Breast epithelium (tissue), 4 donors: ENCODE results near the gene SPRR4. TPM values are rescaled to one million over a fixed set of nuclear protein-coding genes. Genes with fewer than 3 reads are reported as not detected.
"Not testable (repeated sequence)": the region's sequence is repeated elsewhere in the genome, so short reads cannot be mapped to it uniquely, and the experiment has no call there.

ENCODE experiments used
- DNase-seq, 2 donors: peaks; one replicate each; pipeline ENCODE4 v3.0.0-alpha.2; 2019; ENCODE audit warnings: low spot score in 2 of 2
- H3K27ac ChIP-seq, 2 donors: fragments of 200-600 bp; sonication (generic) in 1 of 2; one replicate each; pipeline ENCODE4 v1.5.1; 2016 to 2019; ENCODE audit warnings: mild to moderate bottlenecking in 1 of 2
- H3K27me3 ChIP-seq, 2 donors: fragments of 200-600 bp; sonication (generic) in 1 of 2; one replicate each; pipeline versions ENCODE4 v1.5.1 to v1.6.0; 2017 to 2019; ENCODE audit warnings: control low read depth in 1 of 2, mild to moderate bottlenecking in 1 of 2
- H3K36me3 ChIP-seq: fragments of 200-600 bp; one replicate; pipeline ENCODE4 v1.5.1; 2019
- H3K4me1 ChIP-seq, 2 donors: fragments of 200-600 bp; sonication (generic); one replicate each; pipeline ENCODE4 v1.5.1; 2016 to 2019; ENCODE audit warnings: control low read depth in 1 of 2
- H3K4me3 ChIP-seq, 3 donors: fragments of 200-600 bp; sonication (generic); 1 replicate in 2 of 3; 2 replicates in 1 of 3; pipeline ENCODE4 v1.5.1; 2016 to 2019; ENCODE audit warnings: mild to moderate bottlenecking in 3 of 3, moderate library complexity in 2 of 3
- H3K9me3 ChIP-seq, 2 donors: fragments of 200-600 bp; sonication (generic) in 1 of 2; one replicate each; pipeline ENCODE4 v1.5.1; 2016 to 2019; ENCODE audit warnings: control low read depth in 1 of 2
- CTCF ChIP-seq, 3 donors: fragments of 450-650 bp; IDR thresholded peaks; one replicate each; pipeline ENCODE4 v1.5.1; 2016 to 2017; ENCODE audit warnings: antibody characterized with exemption in 3 of 3, mild to moderate bottlenecking in 3 of 3, moderate library complexity in 3 of 3
- POLR2A ChIP-seq: fragments of 450-650 bp; IDR thresholded peaks from one replicate; pipeline ENCODE4 v1.6.1; 2016; ENCODE audit warnings: antibody characterized with exemption, mild to moderate bottlenecking, moderate library complexity
- POLR2AphosphoS5 ChIP-seq, 3 donors: sonication (generic); formaldehyde crosslinking; IDR thresholded peaks; one replicate each; pipeline ENCODE4 v1.6.1; 2017; ENCODE audit warnings: antibody characterized with exemption in 3 of 3
- intact Hi-C: fragments of 100-400 bp; cut with DNase I; formaldehyde crosslinking; loops from one replicate; pipeline ENCODE4 v1.15.1; 2023; ENCODE audit warnings: low total_unique reads
- total RNA-seq, 3 donors: library from RNA; depleted of rRNA; stranded (reverse); fragments of >200 nt; gene quantifications; one replicate each; pipeline ENCODE4 v1.1.0, GENCODE V29; 2016

The SPRR4 gene
- total RNA-seq, 3 donors from 2014 or later, result not detected

- no peaks in the 10 kb centered on the region for H3K27me3 ChIP-seq
- H3K4me3 ChIP-seq, result no peak overlapping the region
- H3K9me3 ChIP-seq, result peaks cover 0 to 4% of the 10 kb centered on the region in 2 donors
- TF ChIP-seq CTCF (IDR thresholded peaks at IDR 0.05) (no peak), POLR2AphosphoS5 (IDR thresholded peaks at IDR 0.05) (no peak), POLR2A (no peak)
- DNase-seq, result no peak
- H3K27ac ChIP-seq, result no peak overlapping the region
- intact Hi-C loops, result no loop called here
- no peaks in the 10 kb centered on the region for H3K4me1 ChIP-seq
- no peaks in the 10 kb centered on the region for H3K36me3 ChIP-seq
Measured at GRCh38 chr1:153000294-153000693, 29.8 kb downstream of the SPRR4 start.

GRCh38 chr1:153001382-153001781 is 30.9 kb downstream of the SPRR4 start, which contains the start of gene SPRR3:
Gene SPRR3 (plus strand): TSS chr1:153001749. CDS start chr1:153003021, 1,272 bp downstream.
- no peaks in the 10 kb centered on the region for H3K36me3 ChIP-seq
- H3K9me3 ChIP-seq, result no peaks in the 10 kb centered on the region
- H3K4me3 ChIP-seq, result no peak within 1 kb of the TSS
- intact Hi-C loops, result no loop called here
- H3K4me1 ChIP-seq, result no peaks in the 10 kb centered on the region
- TF ChIP-seq POLR2AphosphoS5 (IDR thresholded peaks at IDR 0.05) (no peak), CTCF (IDR thresholded peaks at IDR 0.05) (no peak), POLR2A (no peak)
- H3K27me3 ChIP-seq, result no peaks in the 10 kb centered on the region
- no peak for DNase-seq
- H3K27ac ChIP-seq, result no peak within 1 kb of the TSS

GRCh38 chr1:153011235-153011758 is 40.8 kb downstream of the SPRR4 start:
- intact Hi-C loops, DNase-seq, H3K36me3 ChIP-seq, H3K27ac ChIP-seq, H3K9me3 ChIP-seq, H3K4me3 ChIP-seq, H3K27me3 ChIP-seq, H3K4me1 ChIP-seq: not testable (repeated sequence)

- DNase-seq, H3K27ac ChIP-seq, H3K4me1 ChIP-seq, intact Hi-C loops, H3K9me3 ChIP-seq, H3K27me3 ChIP-seq, H3K4me3 ChIP-seq, H3K36me3 ChIP-seq: not testable (repeated sequence)
Measured at GRCh38 chr1:153021829-153022228, 51.4 kb downstream of the SPRR4 start.

Other genes with a start within 250 kb of the SPRR4 start
- not detected for gene KPRP, start 212.6 kb upstream of the SPRR4 start, total RNA-seq
- gene LCE1F, start 195.5 kb upstream of the SPRR4 start, total RNA-seq, result not detected
- gene LCE1E, start 184.4 kb upstream of the SPRR4 start, total RNA-seq, result not detected
- not detected for gene LCE1D, start 173.9 kb upstream of the SPRR4 start, total RNA-seq
- gene LCE1C, start 164.0 kb upstream of the SPRR4 start, total RNA-seq, result not detected
- gene LCE1B, start 158.7 kb upstream of the SPRR4 start, total RNA-seq, result not detected
- not detected for gene LCE1A, start 143.2 kb upstream of the SPRR4 start, total RNA-seq
- gene LCE6A, start 127.8 kb upstream of the SPRR4 start, total RNA-seq, result not detected
- not detected for gene LCE7A, start 110.7 kb upstream of the SPRR4 start, total RNA-seq
- not detected for gene SMCP, start 92.3 kb upstream of the SPRR4 start, total RNA-seq
- not detected for gene IVL, start 62.1 kb upstream of the SPRR4 start, total RNA-seq
- not detected for gene SPRR5, start 23.4 kb upstream of the SPRR4 start, total RNA-seq
- not detected for gene SPRR1A, start 13.4 kb downstream of the SPRR4 start, total RNA-seq
- gene SPRR3, start 31.1 kb downstream of the SPRR4 start, total RNA-seq, result not detected
- not detected for gene SPRR1B, start 60.6 kb downstream of the SPRR4 start, total RNA-seq
- not detected for gene SPRR2D, start 70.5 kb downstream of the SPRR4 start, total RNA-seq
- gene SPRR2A, start 86.9 kb downstream of the SPRR4 start, total RNA-seq, result not detected
- not detected for gene SPRR2B, start 101.0 kb downstream of the SPRR4 start, total RNA-seq
- gene SPRR2E, start 123.9 kb downstream of the SPRR4 start, total RNA-seq, result not detected
- not detected for gene SPRR2F, start 142.9 kb downstream of the SPRR4 start, total RNA-seq
- not detected for gene SPRR2G, start 180.2 kb downstream of the SPRR4 start, total RNA-seq
- gene LELP1, start 232.8 kb downstream of the SPRR4 start, total RNA-seq, result not detected
- gene PRR9, start 246.9 kb downstream of the SPRR4 start, total RNA-seq, result not detected